Hepatocyte (in vitro differentiated cells): ENCODE results near the gene PDZD7. TPM values are rescaled to one million over a fixed set of nuclear protein-coding genes. Genes with fewer than 3 reads are reported as not detected.
"Not testable (repeated sequence)": the region's sequence is repeated elsewhere in the genome, so short reads cannot be mapped to it uniquely, and the experiment has no call there.

ENCODE experiments used
- DNase-seq: peaks from one replicate; pipeline ENCODE4 v3.0.0-alpha.2; 2016; ENCODE audit warnings: low spot score
- H2AFZ ChIP-seq: fragments of 200-600 bp; sonication (generic); 2 replicates; pipeline ENCODE4 v1.6.0; 2016; ENCODE audit warnings: antibody characterized with exemption, mild to moderate bottlenecking
- H3K27ac ChIP-seq: fragments of 200-600 bp; sonication (generic); 2 replicates; pipeline ENCODE4 v1.5.1; 2016; ENCODE audit warnings: mild to moderate bottlenecking
- H3K27me3 ChIP-seq: fragments of 200-600 bp; sonication (generic); 2 replicates; pipeline ENCODE4 v1.6.1; 2016
- H3K36me3 ChIP-seq: fragments of 200-600 bp; sonication (generic); replicated peaks from 2 replicates; pipeline ENCODE4 v1.5.1; 2016; ENCODE audit warnings: low read depth; ENCODE audit not compliant: insufficient read depth
- H3K4me1 ChIP-seq: fragments of 200-600 bp; sonication (generic); 2 replicates; pipeline ENCODE4 v1.5.1; 2016; ENCODE audit warnings: mild to moderate bottlenecking, moderate library complexity; ENCODE audit not compliant: insufficient read depth
- H3K4me2 ChIP-seq: fragments of 200-600 bp; sonication (generic); 2 replicates; pipeline ENCODE4 v1.6.0; 2016
- H3K4me3 ChIP-seq: fragments of 200-600 bp; sonication (generic); 2 replicates; pipeline ENCODE4 v1.5.1; 2016; ENCODE audit warnings: mild to moderate bottlenecking
- H3K79me2 ChIP-seq: fragments of 200-600 bp; sonication (generic); 2 replicates; pipeline ENCODE4 v1.6.0; 2017; ENCODE audit warnings: mild to moderate bottlenecking
- H3K9me2 ChIP-seq: fragments of 200-600 bp; sonication (generic); replicated peaks from 2 replicates; pipeline ENCODE4 v1.6.0; 2017; ENCODE audit warnings: mild to moderate bottlenecking; ENCODE audit not compliant: insufficient read depth
- H3K9me3 ChIP-seq: fragments of 200-600 bp; sonication (generic); 2 replicates; pipeline ENCODE4 v1.5.1; 2016; ENCODE audit warnings: low read depth, mild to moderate bottlenecking
- H4K20me1 ChIP-seq: fragments of 200-600 bp; sonication (generic); 2 replicates; pipeline ENCODE4 v1.6.0; 2016; ENCODE audit warnings: mild to moderate bottlenecking; ENCODE audit not compliant: insufficient read depth, poor library complexity, severe bottlenecking
- CTCF ChIP-seq: fragments of 200-600 bp; sonication (generic); IDR thresholded peaks from 2 replicates; pipeline ENCODE4 v1.5.1; 2016; ENCODE audit warnings: antibody characterized with exemption, mild to moderate bottlenecking; ENCODE audit not compliant: poor library complexity
- EZH2 ChIP-seq: fragments of 200-600 bp; sonication (generic); IDR thresholded peaks from 2 replicates; pipeline ENCODE4 v1.6.1; 2016; ENCODE audit warnings: antibody characterized with exemption, mild to moderate bottlenecking, borderline replicate concordance
- EZH2phosphoT487 ChIP-seq: fragments of 200-600 bp; sonication (generic); IDR thresholded peaks from one replicate; pipeline ENCODE4 v1.6.1; 2018; ENCODE audit warnings: antibody characterized with exemption, mild to moderate bottlenecking, low read depth, moderate library complexity; ENCODE audit not compliant: unreplicated experiment, severe bottlenecking
- WGBS: methylation state at CpG from one replicate; pipeline ENCODE4 v1.1.6; 2016; ENCODE audit warnings: low lambda C conversion rate; ENCODE audit errors: missing lambda C conversion rate; 5-methylcytosine and 5-hydroxymethylcytosine counted together
- polyA plus RNA-seq: library from polyadenylated mRNA; unstranded; fragments of >200 nt; fragmentation: Nextera tagmentation; extraction: Ambion mirVana; gene quantifications from 2 replicates; pipeline ENCODE4 v1.2.1, GENCODE V29; 2016
- total RNA-seq: library from RNA; depleted of rRNA; stranded (reverse); fragments of >200 nt; gene quantifications from 2 replicates; pipeline ENCODE4 v1.2.3, GENCODE V29; 2014

Gene PDZD7
- total and polyA plus RNA-seq, 2 experiments from 2014 or later, result 6.0 to 8.4 TPM

- Histone ChIP-seq H3K9me3 (no peaks in the 10 kb centered on the region), H4K20me1 (no peaks in the 10 kb centered on the region), H3K79me2 (peaks cover 16% of the 10 kb centered on the region), H2AFZ (no peak overlapping the region), H3K27me3 (no peaks in the 10 kb centered on the region), H3K9me2 (no peaks in the 10 kb centered on the region), H3K4me1 (peaks cover 25% of the 10 kb centered on the region), H3K4me2 (no peak overlapping the region), H3K4me3 (no peak overlapping the region), H3K36me3 (no peaks in the 10 kb centered on the region), H3K27ac (no peak overlapping the region)
- WGBS, result 85% methylated on average over 7 of the region's 7 CpGs
- DNase-seq, result no peak
- TF ChIP-seq EZH2phosphoT487 (no peak), EZH2 (no peak), CTCF (no peak)
These were observed 5.8 kb upstream of the PDZD7 start for GRCh38 chr10:101036726-101037125.

- no peak for DNase-seq
- no peak overlapping the region for H3K27ac ChIP-seq
- peaks cover 22% of the 10 kb centered on the region for H3K4me1 ChIP-seq
- H2AFZ ChIP-seq, result no peak overlapping the region
- WGBS, result 84% methylated on average over 10 of the region's 10 CpGs
- no peaks in the 10 kb centered on the region for H3K27me3 ChIP-seq
- H4K20me1 ChIP-seq, result no peaks in the 10 kb centered on the region
- H3K9me2 ChIP-seq, result no peaks in the 10 kb centered on the region
- H3K79me2 ChIP-seq, result peaks cover 16% of the 10 kb centered on the region
- no peak for TF ChIP-seq EZH2
- no peak for TF ChIP-seq EZH2phosphoT487
- no peak for TF ChIP-seq CTCF
- no peak overlapping the region for H3K4me2 ChIP-seq
- H3K4me3 ChIP-seq, result no peak overlapping the region
- no peaks in the 10 kb centered on the region for H3K9me3 ChIP-seq
- no peaks in the 10 kb centered on the region for H3K36me3 ChIP-seq
These were observed 5.2 kb upstream of the PDZD7 start for GRCh38 chr10:101035916-101036702.

- no peak overlapping the region for H2AFZ ChIP-seq
- H3K9me3 ChIP-seq, result no peaks in the 10 kb centered on the region
- H3K36me3 ChIP-seq, result no peaks in the 10 kb centered on the region
- H3K27me3 ChIP-seq, result no peaks in the 10 kb centered on the region
- H3K4me2 ChIP-seq, result peak overlapping the region; percentile 47
- TF ChIP-seq EZH2phosphoT487 (no peak), CTCF (no peak), EZH2 (no peak)
- H4K20me1 ChIP-seq, result no peaks in the 10 kb centered on the region
- WGBS, result 95% methylated on average over 6 of the region's 7 CpGs
- H3K4me1 ChIP-seq, result peaks cover 27% of the 10 kb centered on the region
- H3K79me2 ChIP-seq, result peaks cover 16% of the 10 kb centered on the region
- H3K27ac ChIP-seq, result peak overlapping the region; percentile 62
- no peak overlapping the region for H3K4me3 ChIP-seq
- no peaks in the 10 kb centered on the region for H3K9me2 ChIP-seq
- no peak for DNase-seq
These were observed 4.4 kb upstream of the PDZD7 start for GRCh38 chr10:101035314-101035713.

GRCh38 chr10:101034404-101034803 is 3.5 kb upstream of the PDZD7 start:
- not testable (repeated sequence) for H4K20me1 ChIP-seq, H3K36me3 ChIP-seq, H3K9me3 ChIP-seq, H2AFZ ChIP-seq, H3K27me3 ChIP-seq, H3K9me2 ChIP-seq, H3K4me3 ChIP-seq
- H3K79me2 ChIP-seq, result peaks cover 16% of the 10 kb centered on the region
- H3K27ac ChIP-seq, result peak overlapping the region; percentile 99
- WGBS, result 74% methylated on average over 4 of the region's 4 CpGs
- H3K4me1 ChIP-seq, result peaks cover 32% of the 10 kb centered on the region
- H3K4me2 ChIP-seq, result peak overlapping the region; percentile 94
- DNase-seq, result peak; percentile 72
